ENCODE results near the gene TXNDC12. TPM values are rescaled to one million over a fixed set of nuclear protein-coding genes. Genes with fewer than 3 reads are reported as not detected.

TXNDC12 gene
- total RNA-seq, 1 donor from 2014 or later, result 55.5 TPM

DNA sequence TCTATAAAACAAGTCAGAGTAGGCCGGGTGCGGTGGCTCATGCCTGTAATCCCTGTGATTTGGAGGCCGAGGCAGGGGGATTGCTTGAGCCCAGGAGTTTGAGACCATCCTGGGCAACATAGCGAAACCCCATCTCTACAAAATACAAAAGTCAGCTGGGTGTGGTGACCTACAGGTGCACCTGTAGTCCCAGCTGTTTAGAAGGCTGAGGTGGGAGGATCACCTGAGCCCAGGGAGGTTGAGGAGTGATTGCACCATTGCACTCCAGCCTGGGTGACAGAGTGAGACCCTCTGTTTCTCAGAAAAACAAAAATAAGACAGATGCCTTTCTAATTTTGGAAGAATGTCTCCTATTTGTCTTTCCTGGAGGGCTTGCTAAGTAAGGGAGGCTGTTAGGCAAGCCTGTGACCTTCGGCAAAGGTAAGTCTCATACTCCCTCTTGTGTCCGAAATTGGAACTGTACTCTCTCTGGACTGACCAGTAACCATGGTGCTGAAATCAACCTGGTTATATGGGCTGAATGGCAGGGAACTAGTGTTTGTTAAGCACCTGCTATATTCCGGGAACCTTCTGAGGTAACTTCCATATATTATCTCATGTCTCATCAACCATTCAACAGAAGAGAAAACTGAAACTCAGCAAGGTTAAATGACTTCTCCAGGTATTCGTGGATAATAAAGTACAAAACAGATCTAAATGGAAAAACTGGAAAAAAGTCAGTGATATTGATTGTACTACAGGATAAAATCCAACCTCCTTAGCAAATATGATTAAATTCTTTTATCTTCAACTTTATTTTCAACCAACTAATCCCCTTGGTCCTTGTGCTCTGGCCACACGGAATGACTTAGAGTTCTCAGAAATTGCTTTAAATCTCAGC is 52.7 kb downstream of the TXNDC12 start:
- DNase-seq (no peak), ATAC-seq (peak; percentile 95 to 96)
- TF ChIP-seq CTCF (IDR thresholded peaks at IDR 0.05), result peak; percentile 93
- Histone ChIP-seq H3K27me3 (ENCODE audit: low read depth) (peaks cover 2% of the 10 kb centered on the region), H3K27ac (no peak overlapping the region), H3K9me3 (no peaks in the 10 kb centered on the region), H3K4me3 (no peak overlapping the region), H3K36me3 (no peaks in the 10 kb centered on the region), H3K4me1 (no peaks in the 10 kb centered on the region)
- intact Hi-C loops (cut with DNase I), result no loop called here

- H3K4me1 ChIP-seq, result no peaks in the 10 kb centered on the region
- peaks cover 21% of the 10 kb centered on the region for H3K27me3 ChIP-seq (ENCODE audit: low read depth)
- H3K27ac ChIP-seq, result no peak overlapping the region
- intact Hi-C loops (cut with DNase I), result no loop called here
- DNase-seq, result no peak
- no peak for ATAC-seq
- no peaks in the 10 kb centered on the region for H3K36me3 ChIP-seq
- no peak for TF ChIP-seq CTCF (IDR thresholded peaks at IDR 0.05)
- H3K4me3 ChIP-seq, result no peak overlapping the region
- no peaks in the 10 kb centered on the region for H3K9me3 ChIP-seq
Observed at GRCh38 chr1:51998701-51999100, 56.3 kb downstream of the TXNDC12 start.

GRCh38 chr1:51997974-51998382 is 57.0 kb downstream of the TXNDC12 start:
- peaks cover 27% of the 10 kb centered on the region for H3K27me3 ChIP-seq (ENCODE audit: low read depth)
- H3K4me1 ChIP-seq, result no peaks in the 10 kb centered on the region
- ATAC-seq, result no peak
- no peaks in the 10 kb centered on the region for H3K36me3 ChIP-seq
- H3K4me3 ChIP-seq, result no peak overlapping the region
- TF ChIP-seq CTCF (IDR thresholded peaks at IDR 0.05), result no peak
- DNase-seq, result no peak
- H3K9me3 ChIP-seq, result no peaks in the 10 kb centered on the region
- no peak overlapping the region for H3K27ac ChIP-seq
- intact Hi-C loops (cut with DNase I), result no loop called here

GRCh38 chr1:51990478-51990965 is 64.5 kb downstream of the TXNDC12 start, which contains the start of gene RAB3B:
RAB3B (minus strand) TSS chr1:51990700; CDS start chr1:51977117, 13,583 bp downstream.
- intact Hi-C loops (cut with DNase I), result no loop called here
- DNase-seq (peak; percentile 68), ATAC-seq (peak; percentile 89 to 91)
- Histone ChIP-seq H3K9me3 (no peaks in the 10 kb centered on the region), H3K27ac (no peak within 1 kb of the TSS), H3K27me3 (ENCODE audit: low read depth) (peaks cover 60% of the 10 kb centered on the region), H3K4me3 (peak within 1 kb of the TSS; percentile 49), H3K36me3 (no peaks in the 10 kb centered on the region), H3K4me1 (no peaks in the 10 kb centered on the region)
- TF ChIP-seq CTCF (IDR thresholded peaks at IDR 0.05), result no peak

DNA sequence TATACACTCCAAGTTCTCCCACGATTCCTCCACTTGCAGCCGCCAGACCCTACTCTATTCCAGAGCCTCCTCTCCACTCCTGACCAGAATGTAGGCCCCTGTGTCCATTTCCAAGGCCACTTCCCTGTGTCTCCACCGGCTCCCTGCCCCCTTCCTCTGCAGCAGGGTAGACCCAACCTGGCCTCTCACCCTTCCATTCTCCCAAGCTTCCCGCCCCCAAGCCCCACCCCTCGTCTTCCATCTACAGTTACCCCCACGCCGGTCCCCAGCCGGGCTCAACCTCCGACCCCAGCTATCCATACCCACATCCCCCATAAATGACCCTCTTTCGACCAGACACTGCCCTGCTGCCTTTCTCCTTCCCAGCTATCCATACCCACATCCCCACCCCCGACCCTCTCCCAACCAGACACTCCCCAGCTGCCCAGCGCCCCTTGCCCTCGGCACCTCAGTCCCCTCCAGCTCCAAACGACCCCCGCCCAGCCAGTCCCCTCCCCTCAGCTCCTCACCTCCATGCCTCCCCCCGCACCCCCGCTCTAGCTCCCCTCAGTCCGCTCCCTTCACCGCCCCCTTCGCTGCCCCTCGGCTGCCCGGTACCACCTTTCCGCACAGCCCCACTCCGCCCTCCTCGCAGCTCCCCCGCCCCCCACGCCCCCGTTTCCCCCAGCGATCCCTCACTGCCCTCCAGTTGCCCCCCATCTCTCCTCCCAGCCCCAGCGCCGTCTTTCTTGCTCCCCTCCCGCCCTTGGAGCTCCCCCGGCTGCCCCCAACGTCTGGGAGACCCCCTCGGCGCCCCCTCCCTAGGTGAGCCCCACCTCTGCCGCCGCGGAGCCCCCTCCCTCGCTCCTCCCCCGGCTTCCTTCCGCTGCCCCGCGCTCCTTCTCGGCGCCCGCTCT is 65.2 kb downstream of the TXNDC12 start:
- no peaks in the 10 kb centered on the region for H3K9me3 ChIP-seq
- peak overlapping the region; percentile 49 for H3K4me3 ChIP-seq
- H3K4me1 ChIP-seq, result no peaks in the 10 kb centered on the region
- H3K36me3 ChIP-seq, result no peaks in the 10 kb centered on the region
- DNase-seq, result no peak
- H3K27me3 ChIP-seq (ENCODE audit: low read depth), result peaks cover 56% of the 10 kb centered on the region
- TF ChIP-seq CTCF (IDR thresholded peaks at IDR 0.05), result no peak
- H3K27ac ChIP-seq, result no peak overlapping the region
- ATAC-seq, result no peak
- intact Hi-C loops (cut with DNase I), result no loop called here
